LNCAP (cell line): ENCODE data around the gene RXRA.

Source experiments
- TF ChIP-seq, protein P1 (sequence below): fragments of 450-650 bp; IDR thresholded peaks from 2 replicates; pipeline ENCODE4 v1.5.1; 2017; ENCODE audit warnings: mild to moderate bottlenecking

The RXRA gene

DNA sequence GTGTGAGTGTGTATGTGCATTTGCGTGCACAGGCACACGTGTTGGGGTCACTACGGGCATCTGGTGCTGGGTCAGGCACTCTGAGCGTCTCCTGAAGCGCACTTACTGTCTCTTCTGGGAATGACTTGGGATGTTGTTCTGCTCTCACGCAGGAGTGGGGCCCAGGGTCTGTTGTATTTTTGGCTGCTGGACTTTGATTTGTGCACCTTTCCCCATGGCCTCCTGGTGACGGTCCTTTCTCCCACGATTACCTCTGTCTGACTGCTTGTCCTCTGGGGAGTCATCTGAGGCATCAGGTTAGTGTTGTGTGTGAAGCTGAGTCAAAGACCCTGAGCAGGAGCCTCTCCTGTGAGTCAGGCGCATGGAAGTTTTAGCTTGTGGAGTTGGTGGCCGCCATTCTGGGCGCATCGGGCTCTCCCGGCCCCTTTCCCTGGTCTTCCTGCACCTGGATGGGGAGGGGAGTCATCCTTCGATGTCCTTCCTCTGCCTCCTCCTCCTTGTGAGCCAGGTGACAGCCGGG lies 62.1 kb downstream of the RXRA start:
- TF ChIP-seq, protein P1, sequence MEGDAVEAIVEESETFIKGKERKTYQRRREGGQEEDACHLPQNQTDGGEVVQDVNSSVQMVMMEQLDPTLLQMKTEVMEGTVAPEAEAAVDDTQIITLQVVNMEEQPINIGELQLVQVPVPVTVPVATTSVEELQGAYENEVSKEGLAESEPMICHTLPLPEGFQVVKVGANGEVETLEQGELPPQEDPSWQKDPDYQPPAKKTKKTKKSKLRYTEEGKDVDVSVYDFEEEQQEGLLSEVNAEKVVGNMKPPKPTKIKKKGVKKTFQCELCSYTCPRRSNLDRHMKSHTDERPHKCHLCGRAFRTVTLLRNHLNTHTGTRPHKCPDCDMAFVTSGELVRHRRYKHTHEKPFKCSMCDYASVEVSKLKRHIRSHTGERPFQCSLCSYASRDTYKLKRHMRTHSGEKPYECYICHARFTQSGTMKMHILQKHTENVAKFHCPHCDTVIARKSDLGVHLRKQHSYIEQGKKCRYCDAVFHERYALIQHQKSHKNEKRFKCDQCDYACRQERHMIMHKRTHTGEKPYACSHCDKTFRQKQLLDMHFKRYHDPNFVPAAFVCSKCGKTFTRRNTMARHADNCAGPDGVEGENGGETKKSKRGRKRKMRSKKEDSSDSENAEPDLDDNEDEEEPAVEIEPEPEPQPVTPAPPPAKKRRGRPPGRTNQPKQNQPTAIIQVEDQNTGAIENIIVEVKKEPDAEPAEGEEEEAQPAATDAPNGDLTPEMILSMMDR: no peak

DNA sequence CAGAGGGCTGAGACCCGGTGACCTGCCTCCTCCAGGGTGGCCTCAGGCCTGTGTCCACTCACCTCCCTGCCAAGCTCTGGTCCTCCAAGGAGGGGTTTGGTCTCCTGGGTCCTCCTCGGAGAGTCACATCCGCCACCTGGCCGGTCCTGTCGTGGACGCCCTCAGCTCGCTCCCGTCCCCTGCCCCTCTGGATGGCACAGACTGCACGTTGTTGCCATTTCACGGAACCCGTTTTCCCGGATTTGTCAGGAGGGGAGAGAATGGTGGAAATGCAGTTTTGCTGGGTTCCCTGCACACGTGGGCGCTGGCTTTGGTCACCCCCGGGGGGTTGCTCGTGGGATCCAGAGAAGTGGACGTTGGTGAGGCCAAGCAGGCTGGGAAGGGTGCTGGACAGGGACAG lies 62.7 kb downstream of the RXRA start:
- TF ChIP-seq, protein P1: no peak

DNA sequence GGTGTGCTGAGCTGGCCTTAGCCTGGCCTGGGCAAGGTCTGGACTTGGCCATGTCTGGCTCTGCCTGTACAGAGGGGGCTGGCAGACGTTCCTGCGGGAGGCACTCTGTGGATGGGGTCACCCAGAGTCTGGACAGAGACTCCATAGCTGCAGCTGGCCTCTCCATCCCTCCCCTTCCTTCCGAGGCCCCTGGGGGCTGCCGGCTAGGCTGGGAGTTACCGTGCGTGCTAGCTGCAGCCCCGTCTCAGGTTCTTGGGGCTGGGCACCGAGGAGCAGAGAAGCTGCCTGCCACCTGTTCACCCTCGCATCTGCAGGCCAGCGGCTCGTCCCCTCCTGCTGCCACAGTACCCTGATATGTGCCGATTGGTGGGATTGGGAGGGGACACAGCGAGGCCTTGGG lies 63.4 kb downstream of the RXRA start:
- TF ChIP-seq, protein P1: no peak

DNA sequence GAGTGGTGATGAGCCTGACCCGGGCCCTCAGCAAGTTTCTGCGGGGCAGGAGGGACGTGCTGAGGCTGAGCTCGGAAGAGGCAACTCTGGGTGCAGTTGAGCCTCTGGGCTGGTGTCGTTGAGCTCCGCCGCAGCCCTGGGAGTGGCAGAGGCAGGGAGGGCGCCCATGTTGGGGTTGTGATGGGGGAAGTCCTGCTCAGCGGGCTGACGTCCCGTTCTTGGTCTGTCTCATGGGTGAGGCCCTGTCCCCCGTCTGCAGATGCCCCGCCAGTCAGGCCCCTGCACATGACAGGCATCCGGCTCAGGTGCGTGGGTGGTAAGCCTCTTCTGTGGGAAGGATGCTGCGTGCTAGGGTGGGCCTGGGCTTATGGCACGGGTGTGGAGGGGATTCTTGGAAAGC lies 64.3 kb downstream of the RXRA start:
- TF ChIP-seq, protein P1: no peak

DNA sequence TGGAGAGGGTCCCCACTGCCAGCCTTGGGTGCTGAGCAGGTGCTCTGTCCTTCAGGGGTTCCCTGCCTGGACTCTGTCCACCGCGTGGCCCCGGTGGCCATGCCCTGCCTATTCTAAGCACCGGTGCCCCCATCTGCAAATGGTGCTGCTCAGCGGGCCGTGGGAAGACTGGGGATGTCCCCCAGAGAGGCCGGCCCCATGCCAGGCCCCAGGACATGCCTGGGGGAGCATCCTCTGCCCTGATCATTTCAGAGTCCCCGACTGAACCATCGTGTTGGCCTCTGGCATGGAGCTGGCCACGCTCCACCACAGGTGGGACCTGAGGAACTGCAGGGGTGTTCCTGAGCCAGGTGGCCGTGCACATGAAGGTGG lies 64.7 kb downstream of the RXRA start:
- TF ChIP-seq, protein P1: no peak

DNA sequence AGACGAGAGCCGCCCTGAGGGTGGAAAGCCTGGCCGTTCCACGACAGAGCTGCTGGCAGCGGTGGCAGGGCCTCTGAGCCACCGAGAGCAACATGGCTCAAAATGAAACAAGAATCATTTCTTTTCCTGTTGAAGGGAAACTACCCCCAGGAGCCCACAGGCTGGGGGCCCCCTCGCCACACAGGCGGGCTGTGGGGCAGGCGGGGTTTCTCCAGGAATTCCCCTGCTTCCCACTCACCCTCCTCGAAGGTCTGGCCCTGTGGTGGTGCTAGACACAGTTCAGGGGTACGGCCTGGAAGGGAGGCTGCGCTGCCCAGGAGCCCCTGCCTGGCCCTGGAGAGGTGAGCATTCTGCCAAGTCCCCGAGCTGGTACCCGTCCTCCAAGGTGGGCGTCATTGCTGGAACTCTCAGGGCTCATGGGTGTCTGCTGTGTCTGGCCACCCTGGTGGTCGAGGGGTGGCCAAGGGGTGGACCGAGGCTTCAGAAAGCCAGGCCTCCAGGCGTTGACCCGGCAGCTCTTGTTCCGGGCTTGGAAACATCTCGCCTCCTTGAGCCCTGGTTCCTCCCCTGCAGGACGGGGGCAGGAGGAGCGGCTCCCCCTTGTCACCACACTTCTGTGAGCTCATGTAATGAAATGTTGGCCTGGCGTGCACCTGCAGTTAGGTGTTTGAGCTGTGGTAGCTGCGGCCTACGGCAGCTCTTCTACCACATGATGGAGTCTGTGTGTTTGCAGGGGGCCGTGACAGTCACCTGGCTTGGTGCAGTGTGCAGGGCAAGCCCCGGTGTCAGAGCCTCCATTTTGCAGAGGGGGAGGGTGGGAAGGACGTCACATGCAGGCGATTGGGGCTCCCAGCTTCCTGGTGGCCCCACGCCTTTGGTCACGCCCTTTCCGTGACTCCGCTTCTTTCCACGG lies 65.3 kb downstream of the RXRA start:
- TF ChIP-seq, protein P1: no peak

DNA sequence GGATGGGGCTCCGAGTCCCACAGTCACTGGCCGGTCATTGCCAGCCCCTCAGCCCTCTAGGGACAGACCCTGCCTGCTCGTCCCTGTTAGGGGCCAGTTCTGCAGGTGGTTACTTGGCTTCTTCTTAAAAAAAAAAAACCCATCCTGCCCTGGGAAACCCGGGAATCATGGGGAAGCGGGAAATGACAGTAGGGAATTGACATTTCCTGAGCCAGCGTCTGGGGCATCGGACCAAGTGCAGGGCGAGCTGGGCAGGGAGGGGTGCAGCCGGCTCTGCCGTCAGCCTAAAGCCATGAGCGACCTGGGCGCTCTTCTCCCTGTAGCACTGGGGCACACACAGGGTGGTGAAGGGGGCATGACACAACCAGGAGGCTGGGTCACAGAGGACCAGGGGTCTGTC lies 66.6 kb downstream of the RXRA start:
- TF ChIP-seq, protein P1: no peak
